ENCODE measurements around the gene ZMIZ1. TPM values are rescaled to one million over a fixed set of nuclear protein-coding genes. Genes with fewer than 3 reads are reported as not detected.

The ZMIZ1 gene
- total and polyA plus RNA-seq, 2 donors (not counting 1 experiment from before 2014, with no cell fraction given) = 6.3 to 30.6 TPM

DNA sequence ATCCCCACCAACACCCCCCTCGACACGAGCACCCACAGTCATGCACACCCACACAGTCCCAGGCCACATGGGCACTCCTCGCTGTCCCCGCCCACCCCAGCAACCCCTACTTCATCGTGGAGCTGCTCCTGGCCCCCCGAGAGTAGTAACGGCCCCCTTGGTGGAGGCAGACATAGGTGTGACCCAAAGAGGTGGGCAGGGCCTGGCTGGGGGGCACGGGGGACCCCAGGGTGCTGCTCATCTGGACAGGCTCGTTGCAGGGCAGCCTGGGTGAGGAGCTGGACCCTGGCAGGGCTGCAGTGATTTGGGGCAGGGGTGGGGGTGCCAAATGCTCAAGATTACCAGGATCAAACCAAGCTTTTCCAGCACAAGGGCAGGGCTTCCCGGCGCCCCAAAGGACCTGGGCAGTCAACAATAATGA is 42.4 kb upstream of the ZMIZ1 start:
- no peaks in the 10 kb centered on the region for H3K36me3 ChIP-seq (ENCODE audit: control insufficient read depth, insufficient read depth, low read length)
- no peaks in the 10 kb centered on the region for H4K20me1 ChIP-seq (ENCODE audit: control insufficient read depth, extremely low read depth, insufficient read depth, low read length)
- no peak overlapping the region for H3K9ac ChIP-seq (ENCODE audit: insufficient read depth, low read length)
- no peaks in the 10 kb centered on the region for H3K79me2 ChIP-seq (ENCODE audit: control insufficient read depth, insufficient read depth, low read length)
- no peak overlapping the region for H3K27ac ChIP-seq (ENCODE audit: insufficient read depth, low read length)
- H3K27me3 ChIP-seq (ENCODE audit: control insufficient read depth, insufficient read depth, low read length) = peaks cover 11% of the 10 kb centered on the region
- H2AFZ ChIP-seq (ENCODE audit: low read length) = no peak overlapping the region
- DNase-seq (ENCODE audit: low read depth in 2 of 2) = no peak
- no peaks in the 10 kb centered on the region for H3K4me1 ChIP-seq (ENCODE audit: control insufficient read depth, extremely low read depth, insufficient read depth, low read length)
- TF ChIP-seq EZH2 (IDR thresholded peaks at IDR 0.05; ENCODE audit: low read length, missing control alignments) = no peak
- TF ChIP-seq, protein P1, sequence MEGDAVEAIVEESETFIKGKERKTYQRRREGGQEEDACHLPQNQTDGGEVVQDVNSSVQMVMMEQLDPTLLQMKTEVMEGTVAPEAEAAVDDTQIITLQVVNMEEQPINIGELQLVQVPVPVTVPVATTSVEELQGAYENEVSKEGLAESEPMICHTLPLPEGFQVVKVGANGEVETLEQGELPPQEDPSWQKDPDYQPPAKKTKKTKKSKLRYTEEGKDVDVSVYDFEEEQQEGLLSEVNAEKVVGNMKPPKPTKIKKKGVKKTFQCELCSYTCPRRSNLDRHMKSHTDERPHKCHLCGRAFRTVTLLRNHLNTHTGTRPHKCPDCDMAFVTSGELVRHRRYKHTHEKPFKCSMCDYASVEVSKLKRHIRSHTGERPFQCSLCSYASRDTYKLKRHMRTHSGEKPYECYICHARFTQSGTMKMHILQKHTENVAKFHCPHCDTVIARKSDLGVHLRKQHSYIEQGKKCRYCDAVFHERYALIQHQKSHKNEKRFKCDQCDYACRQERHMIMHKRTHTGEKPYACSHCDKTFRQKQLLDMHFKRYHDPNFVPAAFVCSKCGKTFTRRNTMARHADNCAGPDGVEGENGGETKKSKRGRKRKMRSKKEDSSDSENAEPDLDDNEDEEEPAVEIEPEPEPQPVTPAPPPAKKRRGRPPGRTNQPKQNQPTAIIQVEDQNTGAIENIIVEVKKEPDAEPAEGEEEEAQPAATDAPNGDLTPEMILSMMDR (conservative IDR thresholded peaks at IDR 0.05 in 1 of 2, IDR thresholded peaks at IDR 0.05 in 1 of 2; ENCODE audit: low read depth in 1 of 2, low read length in 2 of 2) = no peak
- H3K4me2 ChIP-seq (ENCODE audit: extremely low read depth, insufficient read depth, low read length) = no peak overlapping the region
- no peak overlapping the region for H3K4me3 ChIP-seq (replicated peaks in 1 of 4; ENCODE audit: control extremely low read depth in 1 of 4, insufficient read depth in 1 of 4, low read depth in 3 of 4, low read length in 4 of 4)
- no peaks in the 10 kb centered on the region for H3K9me3 ChIP-seq (ENCODE audit: control insufficient read depth, insufficient read depth, low read depth, low read length)

DNA sequence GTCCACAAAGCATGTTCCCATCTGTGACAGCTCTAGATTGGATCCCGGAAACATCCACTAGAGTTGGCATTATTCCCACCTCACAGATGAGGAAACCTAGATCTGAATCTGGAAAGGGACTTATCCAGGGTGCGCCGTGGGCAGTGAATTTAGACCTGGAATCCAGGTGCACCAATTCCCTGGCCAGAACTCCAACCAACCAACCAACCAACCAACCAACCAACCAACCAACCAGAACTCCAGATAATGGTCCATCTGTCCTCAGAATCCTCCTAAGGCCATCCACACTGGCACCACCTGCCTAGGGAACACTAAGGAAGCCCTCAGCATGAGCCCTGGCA is 42.0 kb upstream of the ZMIZ1 start:
- Histone ChIP-seq H3K4me1 (ENCODE audit: control insufficient read depth, extremely low read depth, insufficient read depth, low read length) (no peaks in the 10 kb centered on the region), H3K27ac (ENCODE audit: insufficient read depth, low read length) (no peak overlapping the region), H3K9me3 (ENCODE audit: control insufficient read depth, insufficient read depth, low read depth, low read length) (no peaks in the 10 kb centered on the region), H3K9ac (ENCODE audit: insufficient read depth, low read length) (no peak overlapping the region), H3K27me3 (ENCODE audit: control insufficient read depth, insufficient read depth, low read length) (peaks cover 11% of the 10 kb centered on the region), H3K36me3 (ENCODE audit: control insufficient read depth, insufficient read depth, low read length) (no peaks in the 10 kb centered on the region), H4K20me1 (ENCODE audit: control insufficient read depth, extremely low read depth, insufficient read depth, low read length) (no peaks in the 10 kb centered on the region), H2AFZ (ENCODE audit: low read length) (no peak overlapping the region), H3K79me2 (ENCODE audit: control insufficient read depth, insufficient read depth, low read length) (no peaks in the 10 kb centered on the region), H3K4me2 (ENCODE audit: extremely low read depth, insufficient read depth, low read length) (no peak overlapping the region), H3K4me3 (replicated peaks in 1 of 4; ENCODE audit: control extremely low read depth in 1 of 4, insufficient read depth in 1 of 4, low read depth in 3 of 4, low read length in 4 of 4) (no peak overlapping the region)
- no peak for TF ChIP-seq EZH2 (IDR thresholded peaks at IDR 0.05; ENCODE audit: low read length, missing control alignments)
- TF ChIP-seq, protein P1 (conservative IDR thresholded peaks at IDR 0.05 in 1 of 2, IDR thresholded peaks at IDR 0.05 in 1 of 2; ENCODE audit: low read depth in 1 of 2, low read length in 2 of 2) = no peak
- DNase-seq (ENCODE audit: low read depth in 2 of 2) = no peak

DNA sequence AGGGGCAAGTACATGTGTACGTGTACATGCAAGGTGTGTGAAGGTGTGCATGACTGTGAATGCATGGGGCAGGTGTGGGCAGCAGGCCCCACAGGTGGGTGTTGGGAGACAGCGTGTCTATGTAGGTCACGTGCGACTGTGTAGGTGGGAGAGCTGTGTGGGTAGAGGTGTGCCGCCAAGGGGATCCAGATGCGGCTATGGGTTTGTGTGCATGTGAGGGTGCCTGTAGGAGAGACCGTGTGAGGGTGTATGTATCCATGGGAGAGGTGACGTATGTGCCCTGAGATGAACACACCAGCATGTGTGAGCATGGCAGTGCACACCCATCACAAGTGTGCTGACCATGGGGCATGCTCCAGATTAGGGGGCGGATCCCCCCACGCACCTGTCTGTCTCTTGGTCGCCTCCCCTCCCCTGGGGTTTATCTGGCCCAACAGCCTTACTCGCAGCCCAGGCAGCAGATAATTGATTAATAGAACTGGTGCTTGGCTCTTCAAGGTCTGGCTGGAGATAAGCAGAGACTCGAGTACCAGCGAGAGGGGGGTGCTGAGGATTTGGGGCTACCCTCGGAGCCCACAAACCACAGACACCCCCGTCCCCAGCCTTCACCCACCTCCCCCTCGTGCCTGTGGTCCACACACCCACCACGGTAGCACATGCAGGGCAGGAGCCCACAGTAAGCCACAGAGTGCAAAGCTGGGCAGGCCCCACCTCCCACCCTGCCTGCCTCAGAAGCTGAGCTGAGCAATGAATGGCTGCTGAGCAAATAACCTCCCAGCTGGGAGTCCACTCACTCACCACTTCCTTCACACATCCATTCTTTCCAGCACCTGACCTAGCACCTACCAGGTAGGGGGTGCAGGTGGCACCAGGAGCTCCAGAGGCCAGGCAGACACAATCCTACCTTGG is 41.4 kb upstream of the ZMIZ1 start:
- Histone ChIP-seq H3K4me3 (replicated peaks in 1 of 4; ENCODE audit: control extremely low read depth in 1 of 4, insufficient read depth in 1 of 4, low read depth in 3 of 4, low read length in 4 of 4) (no peak overlapping the region), H3K4me1 (ENCODE audit: control insufficient read depth, extremely low read depth, insufficient read depth, low read length) (no peaks in the 10 kb centered on the region), H3K27me3 (ENCODE audit: control insufficient read depth, insufficient read depth, low read length) (peaks cover 11% of the 10 kb centered on the region), H3K36me3 (ENCODE audit: control insufficient read depth, insufficient read depth, low read length) (no peaks in the 10 kb centered on the region), H3K79me2 (ENCODE audit: control insufficient read depth, insufficient read depth, low read length) (no peaks in the 10 kb centered on the region), H3K27ac (ENCODE audit: insufficient read depth, low read length) (no peak overlapping the region), H3K4me2 (ENCODE audit: extremely low read depth, insufficient read depth, low read length) (no peak overlapping the region), H4K20me1 (ENCODE audit: control insufficient read depth, extremely low read depth, insufficient read depth, low read length) (no peaks in the 10 kb centered on the region), H3K9me3 (ENCODE audit: control insufficient read depth, insufficient read depth, low read depth, low read length) (no peaks in the 10 kb centered on the region), H2AFZ (ENCODE audit: low read length) (no peak overlapping the region), H3K9ac (ENCODE audit: insufficient read depth, low read length) (no peak overlapping the region)
- DNase-seq (ENCODE audit: low read depth in 2 of 2) = no peak
- TF ChIP-seq, protein P1 (conservative IDR thresholded peaks at IDR 0.05 in 1 of 2, IDR thresholded peaks at IDR 0.05 in 1 of 2; ENCODE audit: low read depth in 1 of 2, low read length in 2 of 2) = no peak
- no peak for TF ChIP-seq EZH2 (IDR thresholded peaks at IDR 0.05; ENCODE audit: low read length, missing control alignments)

All from fibroblast of lung (primary cell).